Naive thymus-derived CD4-positive, alpha-beta T cell (primary cell): ENCODE measurements around the gene ABTB1. TPM values are rescaled to one million over a fixed set of nuclear protein-coding genes. Genes with fewer than 3 reads are reported as not detected.

Experiments used
- ATAC-seq: fragments of 150-1000 bp; cut with Tn5 transposase; 2 replicates; pipeline ENCODE4 v1.10.0; 2021; ENCODE audit warnings: mild to moderate bottlenecking, moderate library complexity
- CTCF ChIA-PET: fragments of 350-600 bp; sonication (Branson Sonifier 250); formaldehyde crosslinking; loops from one replicate; lab custom pipeline; 2021; ENCODE audit warnings: antibody characterized with exemption; lab: Charles Lee
- POLR2A ChIA-PET: fragments of 350-600 bp; sonication (Branson Sonifier 250); formaldehyde crosslinking; loops from one replicate; lab custom pipeline; 2021; ENCODE audit warnings: antibody characterized with exemption, inconsistent platforms; lab: Charles Lee
- DNase-seq, 9 donors: peaks; one replicate each; pipeline versions ENCODE4 v3.0.0 to v3.0.0-alpha.2; 2020 to 2022; ENCODE audit warnings: mixed read lengths in 1 of 9
- H3K27ac ChIP-seq: one replicate; pipeline ENCODE4 v1.7.0; 2013; ENCODE audit warnings: mild to moderate bottlenecking, low read depth, low read length, moderate library complexity
- H3K27me3 ChIP-seq, 2 donors: one replicate each; pipeline ENCODE4 v1.7.0; 2013; ENCODE audit warnings: low read length in 2 of 2, mild to moderate bottlenecking in 2 of 2, moderate library complexity in 2 of 2; ENCODE audit not compliant: control insufficient read depth in 2 of 2, insufficient read depth in 2 of 2
- H3K36me3 ChIP-seq, 3 experiments: 1 replicate in 2 of 3; 2 replicates in 1 of 3; pipeline ENCODE4 v1.7.0; 2013; ENCODE audit warnings: low read length in 3 of 3, mild to moderate bottlenecking in 3 of 3, moderate library complexity in 1 of 3; ENCODE audit not compliant: insufficient read depth in 3 of 3, control insufficient read depth in 2 of 3
- H3K4me1 ChIP-seq, 2 donors: one replicate each; pipeline ENCODE4 v1.7.0; 2013; ENCODE audit warnings: low read length in 2 of 2, mild to moderate bottlenecking in 2 of 2, moderate library complexity in 1 of 2; ENCODE audit not compliant: control insufficient read depth in 2 of 2, insufficient read depth in 2 of 2
- H3K4me3 ChIP-seq: 2 replicates; pipeline ENCODE4 v1.7.0; 2013; ENCODE audit warnings: mild to moderate bottlenecking, low read length
- H3K9me3 ChIP-seq, 3 experiments: 1 replicate in 2 of 3; 2 replicates in 1 of 3; pipeline ENCODE4 v1.7.0; 2013; ENCODE audit warnings: low read length in 3 of 3; ENCODE audit not compliant: control insufficient read depth in 2 of 3
- H3K27ac Mint-ChIP-seq, 9 donors: one replicate each; pipeline ENCODE4 v1.8.0; 2020 to 2022; ENCODE audit warnings: mixed read lengths in 9 of 9, mild to moderate bottlenecking in 8 of 9, moderate library complexity in 5 of 9, inconsistent platforms in 2 of 9
- H3K27me3 Mint-ChIP-seq, 5 donors: one replicate each; pipeline ENCODE4 v1.8.0; 2021 to 2022; ENCODE audit warnings: mixed read lengths in 5 of 5, mild to moderate bottlenecking in 1 of 5
- H3K36me3 Mint-ChIP-seq, 5 donors: one replicate each; pipeline ENCODE4 v1.8.0; 2020 to 2022; ENCODE audit warnings: mixed read lengths in 5 of 5, mild to moderate bottlenecking in 3 of 5, inconsistent platforms in 1 of 5
- H3K4me1 Mint-ChIP-seq, 7 donors: one replicate each; pipeline ENCODE4 v1.8.0; 2020 to 2022; ENCODE audit warnings: mixed read lengths in 7 of 7, mild to moderate bottlenecking in 3 of 7, inconsistent platforms in 1 of 7
- H3K4me3 Mint-ChIP-seq, 10 donors: one replicate each; pipeline ENCODE4 v1.8.0; 2020 to 2022; ENCODE audit warnings: mild to moderate bottlenecking in 10 of 10, mixed read lengths in 10 of 10, moderate library complexity in 6 of 10, inconsistent platforms in 2 of 10
- H3K9me3 Mint-ChIP-seq, 11 donors: one replicate each; pipeline ENCODE4 v1.8.0; 2020 to 2022; ENCODE audit warnings: mixed read lengths in 11 of 11, mild to moderate bottlenecking in 4 of 11, inconsistent platforms in 1 of 11, moderate library complexity in 1 of 11
- intact Hi-C, 2 donors: fragments of 100-400 bp; cut with micrococcal nuclease; formaldehyde crosslinking; loops; one replicate each; pipeline ENCODE4 v1.15.1; 2023
- polyA plus RNA-seq, 2 donors: library from polyadenylated mRNA; unstranded; fragments of 300-500 nt; fragmentation: Illumina TruSeq; gene quantifications; one replicate each; pipeline ENCODE4 v1.2.3, GENCODE V29; 2021
- total RNA-seq, 6 experiments: library from RNA in 5 of 6; stranded (reverse) in 5 of 6; gene quantifications; 1 replicate in 5 of 6; 2 replicates in 1 of 6; pipeline ENCODE4 v1.2.3 and lab custom pipeline; 2021 to 2026

ABTB1 gene
- total and polyA plus RNA-seq, 7 experiments from 2014 or later = 26.7 to 182 (median 115) TPM

GRCh38 chr3:127637971-127638370 is 34.8 kb upstream of the ABTB1 start:
- ChIA-PET CTCF (interaction anchor here (0.7 kb wide), 1 partner anchor 1013 kb away, joined by 4 read pairs; no protein-coding TSS in a partner anchor), POLR2A (no interaction called here)
- no peak overlapping the region for H3K27ac ChIP-seq
- peaks cover 0 to 7% of the 10 kb centered on the region in 2 donors for H3K4me1 ChIP-seq
- no peaks in the 10 kb centered on the region for H3K36me3 ChIP-seq
- H3K27me3 ChIP-seq = no peaks in the 10 kb centered on the region
- Mint-ChIP-seq H3K4me3 (no peak overlapping the region), H3K9me3 (no peaks in the 10 kb centered on the region), H3K4me1 (peaks cover 6 to 16% (median 10%) of the 10 kb centered on the region in 7 donors), H3K27ac (peak overlapping the region in 1 of 9 donors; percentile 72), H3K36me3 (no peaks in the 10 kb centered on the region), H3K27me3 (peaks cover 7 to 12% (median 9%) of the 10 kb centered on the region in 5 donors)
- DNase-seq = no peak
- no peak overlapping the region for H3K4me3 ChIP-seq
- intact Hi-C loops = loop anchor here in 1 of 2 donors (1.0 to 5.0 kb wide), 3 partner anchors 9 to 61 kb away; partner anchors contain the start of genes MCM2 and PODXL2
- ATAC-seq = no peak
- H3K9me3 ChIP-seq = no peaks in the 10 kb centered on the region

DNA sequence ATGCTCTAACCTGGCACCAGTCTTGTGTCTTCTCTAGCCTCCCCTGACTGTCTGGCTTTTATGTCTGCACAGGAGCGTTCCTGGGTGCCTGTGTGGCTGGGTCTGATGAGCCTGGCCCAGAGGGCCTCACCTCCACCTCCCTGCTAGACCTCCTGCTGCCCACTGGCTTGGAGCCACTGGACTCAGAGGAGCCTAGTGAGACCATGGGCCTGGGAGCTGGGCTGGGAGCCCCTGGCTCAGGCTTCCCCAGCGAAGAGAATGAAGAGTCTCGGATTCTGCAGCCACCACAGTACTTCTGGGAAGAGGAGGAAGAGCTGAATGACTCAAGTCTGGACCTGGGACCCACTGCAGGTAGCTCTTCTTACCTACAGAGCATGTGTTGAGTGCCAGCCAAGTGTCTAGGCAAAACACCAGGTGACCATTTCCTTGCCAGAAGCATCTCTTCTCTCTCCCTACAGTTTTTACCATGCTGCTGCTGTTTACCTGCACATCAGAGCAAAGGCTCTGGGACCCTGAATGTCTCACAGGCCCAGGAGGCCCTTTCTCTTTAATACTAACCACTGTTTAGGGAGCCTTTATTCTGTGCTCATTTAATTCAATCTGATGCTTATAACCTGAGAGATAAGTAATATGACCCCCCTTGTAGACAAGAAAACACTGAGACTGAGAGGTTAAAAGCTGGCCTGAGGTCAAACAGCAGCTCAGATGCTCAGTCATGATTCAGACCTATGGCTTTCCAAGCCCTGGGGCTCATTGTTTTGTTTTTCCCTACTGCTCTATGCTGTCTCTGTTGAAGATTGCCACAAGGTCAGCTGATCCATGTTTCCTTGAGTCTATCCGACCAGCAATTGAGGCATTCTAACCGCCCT is 33.3 kb upstream of the ABTB1 start:
- Mint-ChIP-seq H3K4me1 (peaks cover 6 to 16% (median 10%) of the 10 kb centered on the region in 7 donors), H3K36me3 (peaks cover 0 to 6% (median 0%) of the 10 kb centered on the region in 5 donors), H3K4me3 (no peak overlapping the region), H3K9me3 (no peaks in the 10 kb centered on the region), H3K27ac (peak overlapping the region in 1 of 9 donors; percentile 38), H3K27me3 (peaks cover 0 to 5% (median 4%) of the 10 kb centered on the region in 5 donors)
- Histone ChIP-seq H3K4me1 (peaks cover 0 to 7% of the 10 kb centered on the region in 2 donors), H3K27me3 (no peaks in the 10 kb centered on the region), H3K27ac (no peak overlapping the region), H3K4me3 (no peak overlapping the region), H3K36me3 (no peaks in the 10 kb centered on the region), H3K9me3 (no peaks in the 10 kb centered on the region)
- ChIA-PET POLR2A (no interaction called here), CTCF (no interaction called here)
- DNase-seq = no peak
- intact Hi-C loops = loop anchor here in 1 of 2 donors (5.0 kb wide), 1 partner anchor 62 kb away; no protein-coding TSS in a partner anchor
- ATAC-seq = no peak

GRCh38 chr3:127640042-127640355 is 32.8 kb upstream of the ABTB1 start:
- no peak overlapping the region for H3K4me3 Mint-ChIP-seq
- H3K4me1 Mint-ChIP-seq = peaks cover 6 to 16% (median 10%) of the 10 kb centered on the region in 7 donors
- no peaks in the 10 kb centered on the region for H3K27me3 ChIP-seq
- H3K4me3 ChIP-seq = no peak overlapping the region
- DNase-seq (no peak), ATAC-seq (no peak)
- H3K4me1 ChIP-seq = peaks cover 0 to 7% of the 10 kb centered on the region in 2 donors
- no peaks in the 10 kb centered on the region for H3K9me3 ChIP-seq
- H3K9me3 Mint-ChIP-seq = no peaks in the 10 kb centered on the region
- ChIA-PET POLR2A (no interaction called here), CTCF (no interaction called here)
- H3K36me3 ChIP-seq = no peaks in the 10 kb centered on the region
- intact Hi-C loops = no loop called here
- peak overlapping the region in 1 of 9 donors; percentile 38 for H3K27ac Mint-ChIP-seq
- H3K36me3 Mint-ChIP-seq = peaks cover 0 to 10% (median 0%) of the 10 kb centered on the region in 5 donors
- peaks cover 0 to 7% (median 1%) of the 10 kb centered on the region in 5 donors for H3K27me3 Mint-ChIP-seq
- H3K27ac ChIP-seq = no peak overlapping the region

- DNase-seq = no peak
- ChIA-PET POLR2A (no interaction called here), CTCF (no interaction called here)
- Mint-ChIP-seq H3K27ac (peak overlapping the region in 1 of 9 donors; percentile 23), H3K9me3 (no peaks in the 10 kb centered on the region), H3K4me1 (no peaks in the 10 kb centered on the region), H3K27me3 (peaks cover 0 to 5% (median 0%) of the 10 kb centered on the region in 5 donors), H3K4me3 (no peak overlapping the region), H3K36me3 (peaks cover 0 to 10% (median 0%) of the 10 kb centered on the region in 5 donors)
- H3K27me3 ChIP-seq = no peaks in the 10 kb centered on the region
- no peaks in the 10 kb centered on the region for H3K36me3 ChIP-seq
- H3K4me3 ChIP-seq = no peak overlapping the region
- no peak overlapping the region for H3K27ac ChIP-seq
- H3K4me1 ChIP-seq = no peaks in the 10 kb centered on the region
- H3K9me3 ChIP-seq = no peaks in the 10 kb centered on the region
- ATAC-seq = no peak
- intact Hi-C loops = no loop called here
These were observed 27.9 kb upstream of the ABTB1 start for GRCh38 chr3:127644641-127645370.

DNA sequence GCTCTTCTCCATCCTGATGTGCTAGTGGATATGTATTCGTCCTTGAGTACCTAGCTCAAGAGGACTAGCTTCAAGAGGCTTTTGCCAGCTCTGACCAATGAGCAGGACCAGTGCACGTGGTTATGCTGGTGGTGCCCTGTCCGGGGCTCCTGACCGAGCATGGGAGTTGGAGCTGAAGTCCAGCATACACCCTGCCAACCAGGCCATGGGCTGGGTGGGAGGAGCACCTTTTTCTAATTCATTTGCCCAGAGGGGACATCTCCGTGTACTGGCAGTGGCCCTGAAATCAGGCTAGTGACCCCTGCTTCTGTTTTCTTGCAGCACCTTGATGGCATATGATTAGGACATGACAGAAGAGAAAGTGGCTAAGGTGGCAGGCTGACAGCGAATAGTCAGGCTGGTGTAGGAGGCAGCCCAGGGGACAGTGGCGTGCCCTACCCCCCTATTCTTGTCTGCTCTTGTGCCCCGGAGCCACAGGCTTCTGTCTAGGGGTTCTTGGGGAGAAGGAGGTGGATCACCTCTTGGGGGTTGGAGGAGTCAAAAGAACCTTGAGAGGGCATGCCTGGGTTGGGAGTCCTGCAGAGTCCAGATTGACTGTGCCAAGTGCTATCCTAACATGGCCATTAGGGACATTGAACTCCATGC is 27.3 kb upstream of the ABTB1 start:
- Mint-ChIP-seq H3K4me1 (no peaks in the 10 kb centered on the region), H3K36me3 (peaks cover 0 to 17% (median 0%) of the 10 kb centered on the region in 5 donors), H3K27me3 (peaks cover 0 to 5% (median 0%) of the 10 kb centered on the region in 5 donors), H3K27ac (no peak overlapping the region), H3K9me3 (no peaks in the 10 kb centered on the region), H3K4me3 (no peak overlapping the region)
- Histone ChIP-seq H3K4me3 (no peak overlapping the region), H3K36me3 (no peaks in the 10 kb centered on the region), H3K9me3 (no peaks in the 10 kb centered on the region), H3K4me1 (no peaks in the 10 kb centered on the region), H3K27me3 (no peaks in the 10 kb centered on the region), H3K27ac (no peak overlapping the region)
- intact Hi-C loops = no loop called here
- ChIA-PET POLR2A (no interaction called here), CTCF (no interaction called here)
- no peak for ATAC-seq
- no peak for DNase-seq

- no peaks in the 10 kb centered on the region for H3K9me3 Mint-ChIP-seq
- intact Hi-C loops = no loop called here
- H3K36me3 ChIP-seq = no peaks in the 10 kb centered on the region
- ChIA-PET POLR2A (no interaction called here), CTCF (no interaction called here)
- H3K36me3 Mint-ChIP-seq = peaks cover 0 to 17% (median 0%) of the 10 kb centered on the region in 5 donors
- H3K27me3 Mint-ChIP-seq = peaks cover 0 to 5% (median 0%) of the 10 kb centered on the region in 5 donors
- no peaks in the 10 kb centered on the region for H3K4me1 Mint-ChIP-seq
- no peak for ATAC-seq
- DNase-seq = no peak
- H3K9me3 ChIP-seq = no peaks in the 10 kb centered on the region
- no peak overlapping the region for H3K4me3 ChIP-seq
- H3K27ac ChIP-seq = no peak overlapping the region
- no peak overlapping the region for H3K27ac Mint-ChIP-seq
- no peaks in the 10 kb centered on the region for H3K27me3 ChIP-seq
- no peak overlapping the region for H3K4me3 Mint-ChIP-seq
- H3K4me1 ChIP-seq = no peaks in the 10 kb centered on the region
These were observed 26.2 kb upstream of the ABTB1 start for GRCh38 chr3:127646501-127647046.
